AG04450 (cell line): ENCODE data around the gene SLPI. TPM values are rescaled to one million over a fixed set of nuclear protein-coding genes. Genes with fewer than 3 reads are reported as not detected.

Experiments
- CTCF ChIA-PET: fragments of 300-600, 350-600 bp; formaldehyde crosslinking; extraction: SDS; loops from one replicate; lab custom pipeline; 2022; ENCODE audit warnings: antibody characterized with exemption, inconsistent platforms; lab: Charles Lee
- POLR2A ChIA-PET: fragments of 350-600 bp; formaldehyde crosslinking; extraction: SDS; loops from one replicate; lab custom pipeline; 2021; ENCODE audit warnings: antibody characterized with exemption, inconsistent platforms; lab: Yijun Ruan, JAX
- DNase-seq: peaks from one replicate; pipeline ENCODE4 v3.0.0-alpha.2; 2011; ENCODE audit warnings: low read depth, low spot score
- H3K27ac ChIP-seq: one replicate; pipeline ENCODE4 v1.5.1; 2012; ENCODE audit warnings: low read depth, low read length, control low read depth
- H3K27me3 ChIP-seq: one replicate; pipeline ENCODE4 v1.6.0; 2012; ENCODE audit warnings: low read length; ENCODE audit not compliant: control insufficient read depth, insufficient read depth
- H3K4me3 ChIP-seq: 2 replicates; pipeline ENCODE4 v1.5.1; 2011; ENCODE audit warnings: mild to moderate bottlenecking, low read depth, low read length, control low read depth
- H3K9me3 ChIP-seq: 2 replicates; pipeline ENCODE4 v1.5.1; 2012; ENCODE audit warnings: low read length; ENCODE audit not compliant: control insufficient read depth, insufficient read depth
- CTCF ChIP-seq: IDR thresholded peaks from 2 replicates; pipeline ENCODE4 v1.5.1; 2011; ENCODE audit warnings: low read depth, low read length, control low read depth, inconsistent platforms
- polyA plus RNA-seq: library from polyadenylated mRNA; depleted of rRNA; stranded (reverse); fragments of >200 nt; gene quantifications from 2 replicates; pipeline ENCODE4 v1.2.3, GENCODE V29; 2011

SLPI gene
- polyA plus RNA-seq, 1 experiment = not detected

GRCh38 chr20:45282700-45283550 lies 28.6 kb upstream of the SLPI start:
- Histone ChIP-seq H3K27me3 (peaks cover 13% of the 10 kb centered on the region), H3K27ac (no peak overlapping the region), H3K4me3 (no peak overlapping the region), H3K9me3 (no peaks in the 10 kb centered on the region)
- TF ChIP-seq CTCF = no peak
- POLR2A ChIA-PET = no interaction called here
- CTCF ChIA-PET = interaction anchor here (0.6 to 3.1 kb wide), 3 partner anchors 8 to 705 kb away, joined by 6 to 14 read pairs (median 6); no protein-coding TSS in a partner anchor
- no peak for DNase-seq

GRCh38 chr20:45279992-45280391 lies 25.6 kb upstream of the SLPI start:
- Histone ChIP-seq H3K9me3 (no peaks in the 10 kb centered on the region), H3K4me3 (no peak overlapping the region), H3K27ac (no peak overlapping the region), H3K27me3 (peaks cover 7% of the 10 kb centered on the region)
- POLR2A ChIA-PET = no interaction called here
- TF ChIP-seq CTCF = no peak
- CTCF ChIA-PET = interaction anchor here (2.2 kb wide), 1 partner anchor 14 kb away, joined by 13 read pairs; no protein-coding TSS in a partner anchor
- no peak for DNase-seq

- POLR2A ChIA-PET = no interaction called here
- H3K27ac ChIP-seq = no peak overlapping the region
- TF ChIP-seq CTCF = no peak
- no peak for DNase-seq
- H3K4me3 ChIP-seq = no peak overlapping the region
- CTCF ChIA-PET = interaction anchor here (1.6 kb wide), 1 partner anchor 16 kb away, joined by 5 read pairs; no protein-coding TSS in a partner anchor
- H3K9me3 ChIP-seq = no peaks in the 10 kb centered on the region
- peaks cover 14% of the 10 kb centered on the region for H3K27me3 ChIP-seq
Observed at GRCh38 chr20:45275338-45275737, 21.0 kb upstream of the SLPI start.

- POLR2A ChIA-PET = no interaction called here
- no peak for TF ChIP-seq CTCF
- Histone ChIP-seq H3K27me3 (peaks cover 15% of the 10 kb centered on the region), H3K27ac (no peak overlapping the region), H3K4me3 (no peak overlapping the region), H3K9me3 (no peaks in the 10 kb centered on the region)
- no peak for DNase-seq
- CTCF ChIA-PET = interaction anchor here (1.2 to 2.2 kb wide), 3 partner anchors 21 to 24 kb away, joined by 3 to 7 read pairs (median 5); no protein-coding TSS in a partner anchor
Observed at GRCh38 chr20:45269754-45270270, 15.4 kb upstream of the SLPI start.

- ChIA-PET CTCF (interaction anchor here (1.2 to 2.2 kb wide), 3 partner anchors 22 to 25 kb away, joined by 3 to 7 read pairs (median 5); no protein-coding TSS in a partner anchor), POLR2A (no interaction called here)
- no peak for DNase-seq
- Histone ChIP-seq H3K27me3 (peaks cover 13% of the 10 kb centered on the region), H3K9me3 (no peaks in the 10 kb centered on the region), H3K27ac (no peak overlapping the region), H3K4me3 (no peak overlapping the region)
- no peak for TF ChIP-seq CTCF
Observed at GRCh38 chr20:45269056-45269455, 14.7 kb upstream of the SLPI start.
